HepG2 (cell line): ENCODE measurements around the gene SEMA3F. TPM values are rescaled to one million over a fixed set of nuclear protein-coding genes. Genes with fewer than 3 reads are reported as not detected.

Source experiments
- E2F2 ChIP-seq: sonication (generic); formaldehyde crosslinking; IDR thresholded peaks from 2 replicates; pipeline ENCODE4 v1.4.0; 2020; ENCODE audit warnings: missing genetic modification reagents, borderline replicate concordance
- GPBP1L1 ChIP-seq: sonication (generic); formaldehyde crosslinking; IDR thresholded peaks from 2 replicates; pipeline ENCODE4 v1.5.0; 2020; ENCODE audit warnings: mild to moderate bottlenecking, missing genetic modification reagents
- HMGXB4 ChIP-seq, 2 experiments: sonication (generic) in 1 of 2; formaldehyde crosslinking in 1 of 2; IDR thresholded peaks; 2 replicates each; pipeline versions ENCODE4 v1.4.0 to v1.6.1; 2018 to 2020; ENCODE audit warnings: missing genetic modification reagents in 2 of 2, borderline replicate concordance in 1 of 2, low read depth in 1 of 2, mild to moderate bottlenecking in 1 of 2, missing biosample characterization in 1 of 2
- LRRFIP1 ChIP-seq: sonication (generic); formaldehyde crosslinking; conservative IDR thresholded peaks from 2 replicates; pipeline ENCODE4 v1.4.0; 2020; ENCODE audit warnings: missing genetic modification reagents
- NCOA1 ChIP-seq: sonication (generic); formaldehyde crosslinking; IDR thresholded peaks from 2 replicates; pipeline ENCODE4 v1.9.0; 2021; ENCODE audit warnings: missing genetic modification reagents
- NFIB ChIP-seq: sonication (generic); formaldehyde crosslinking; IDR thresholded peaks from 2 replicates; pipeline ENCODE4 v1.9.0; 2021; ENCODE audit warnings: missing genetic modification reagents, mild to moderate bottlenecking, borderline replicate concordance
- PPARG ChIP-seq: conservative IDR thresholded peaks from 2 replicates; pipeline ENCODE4 v1.6.1; 2016; ENCODE audit warnings: missing biosample characterization, missing genetic modification reagents
- SRSF9 ChIP-seq: fragments of 200-400 bp; formaldehyde crosslinking; IDR thresholded peaks from 2 replicates; pipeline ENCODE4 v1.6.1; 2018; ENCODE audit warnings: borderline replicate concordance, mild to moderate bottlenecking, low read depth, low read length; ENCODE audit not compliant: insufficient read depth, poor library complexity, severe bottlenecking
- XRCC5 ChIP-seq: fragments of 200-400 bp; formaldehyde crosslinking; optimal IDR thresholded peaks from 2 replicates; pipeline ENCODE3; 2017; ENCODE audit warnings: mild to moderate bottlenecking, low read length
- ZBTB38 ChIP-seq: sonication (generic); formaldehyde crosslinking; IDR thresholded peaks from 2 replicates; pipeline ENCODE4 v1.5.1; 2020; ENCODE audit warnings: mild to moderate bottlenecking, missing genetic modification reagents
- ZNF326 ChIP-seq: sonication (generic); formaldehyde crosslinking; IDR thresholded peaks from 2 replicates; pipeline ENCODE4 v1.4.0; 2020; ENCODE audit warnings: missing genetic modification reagents, borderline replicate concordance
- ZNF510 ChIP-seq: sonication (generic); formaldehyde crosslinking; IDR thresholded peaks from 2 replicates; pipeline ENCODE4 v1.4.0; 2020; ENCODE audit warnings: low read depth, mild to moderate bottlenecking, missing genetic modification reagents
- ZNF710 ChIP-seq: sonication (generic); formaldehyde crosslinking; IDR thresholded peaks from 2 replicates; pipeline ENCODE4 v1.5.0; 2020; ENCODE audit warnings: mild to moderate bottlenecking, missing genetic modification reagents, borderline replicate concordance
- polyA plus RNA-seq, 8 experiments: library from polyadenylated mRNA; depleted of rRNA in 3 of 8; stranded (reverse) in 7 of 8; unstranded in 1 of 8; fragments of >200 nt; fragmentation: Illumina TruSeq in 4 of 8; extraction: Trizol in 4 of 8; gene quantifications; 2 replicates each; pipeline versions ENCODE4 v1.2.1 to v1.2.3, GENCODE V29; 2011 to 2016; ENCODE audit warnings: low read depth in 4 of 8, missing spikeins in 1 of 8, mixed read lengths in 1 of 8; ENCODE audit not compliant: insufficient read depth in 1 of 8
- total RNA-seq, 5 experiments: library from RNA; depleted of rRNA; stranded (reverse); fragments of >200 nt; fragmentation: Illumina TruSeq; extraction: Trizol; gene quantifications; 2 replicates each; pipeline ENCODE4 v1.2.3, GENCODE V29; 2016; ENCODE audit warnings: low read depth in 1 of 5
- TF ChIP-seq, protein P1 (sequence below): sonication (generic); formaldehyde crosslinking; IDR thresholded peaks from 2 replicates; pipeline ENCODE4 v1.8.1; 2022; ENCODE audit warnings: mild to moderate bottlenecking, missing genetic modification reagents
- TF ChIP-seq, protein P2 (sequence below): sonication (generic); formaldehyde crosslinking; IDR thresholded peaks from 2 replicates; pipeline ENCODE4 v1.8.1; 2023; ENCODE audit warnings: mild to moderate bottlenecking, missing genetic modification reagents

SEMA3F gene
- total and polyA plus RNA-seq, 2 of the 13 experiments (the other 11 are each of a cell fraction or from before 2014, with no cell fraction given): 7.6 to 17.2 TPM

GRCh38 chr3:50210510-50211367 lies 55.6 kb downstream of the SEMA3F start (continued):
- TF ChIP-seq HMGXB4 (CRISPR knock-in tag; IDR thresholded peaks at IDR 0.05; ENCODE audit: borderline replicate concordance in 1 of 2, low read depth in 1 of 2) (peak; percentile 37 to 43; a peak in 2 of 4 replicates), LRRFIP1 (no peak), NFIB (CRISPR knock-in tag) (no peak), ZNF326 (CRISPR knock-in tag) (no peak), ZNF710 (CRISPR knock-in tag) (no peak), XRCC5 (peak; percentile 30), ZNF510 (CRISPR knock-in tag) (no peak; the same call in 1 of the 2 replicates), SRSF9 (no peak), PPARG (peak; percentile 70; the same call in 1 of the 2 replicates), NCOA1 (CRISPR knock-in tag) (no peak), GPBP1L1 (no peak), E2F2 (CRISPR knock-in tag) (no peak), ZBTB38 (CRISPR knock-in tag) (no peak)
- TF ChIP-seq, protein P1, sequence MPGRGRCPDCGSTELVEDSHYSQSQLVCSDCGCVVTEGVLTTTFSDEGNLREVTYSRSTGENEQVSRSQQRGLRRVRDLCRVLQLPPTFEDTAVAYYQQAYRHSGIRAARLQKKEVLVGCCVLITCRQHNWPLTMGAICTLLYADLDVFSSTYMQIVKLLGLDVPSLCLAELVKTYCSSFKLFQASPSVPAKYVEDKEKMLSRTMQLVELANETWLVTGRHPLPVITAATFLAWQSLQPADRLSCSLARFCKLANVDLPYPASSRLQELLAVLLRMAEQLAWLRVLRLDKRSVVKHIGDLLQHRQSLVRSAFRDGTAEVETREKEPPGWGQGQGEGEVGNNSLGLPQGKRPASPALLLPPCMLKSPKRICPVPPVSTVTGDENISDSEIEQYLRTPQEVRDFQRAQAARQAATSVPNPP (CRISPR knock-in tag): 0 out of 2 replicates have a peak, but pooled peaks have one; percentile 37
- TF ChIP-seq, protein P2, sequence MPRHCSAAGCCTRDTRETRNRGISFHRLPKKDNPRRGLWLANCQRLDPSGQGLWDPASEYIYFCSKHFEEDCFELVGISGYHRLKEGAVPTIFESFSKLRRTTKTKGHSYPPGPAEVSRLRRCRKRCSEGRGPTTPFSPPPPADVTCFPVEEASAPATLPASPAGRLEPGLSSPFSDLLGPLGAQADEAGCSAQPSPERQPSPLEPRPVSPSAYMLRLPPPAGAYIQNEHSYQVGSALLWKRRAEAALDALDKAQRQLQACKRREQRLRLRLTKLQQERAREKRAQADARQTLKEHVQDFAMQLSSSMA (CRISPR knock-in tag): 0 out of 2 replicates have a peak, but pooled peaks have one; percentile 35
